ENCODE measurements around the gene PTPN14.
A peak's percentile ranks its signal among the peaks of the same experiment; 100 is the strongest.

PTPN14 gene

DNA sequence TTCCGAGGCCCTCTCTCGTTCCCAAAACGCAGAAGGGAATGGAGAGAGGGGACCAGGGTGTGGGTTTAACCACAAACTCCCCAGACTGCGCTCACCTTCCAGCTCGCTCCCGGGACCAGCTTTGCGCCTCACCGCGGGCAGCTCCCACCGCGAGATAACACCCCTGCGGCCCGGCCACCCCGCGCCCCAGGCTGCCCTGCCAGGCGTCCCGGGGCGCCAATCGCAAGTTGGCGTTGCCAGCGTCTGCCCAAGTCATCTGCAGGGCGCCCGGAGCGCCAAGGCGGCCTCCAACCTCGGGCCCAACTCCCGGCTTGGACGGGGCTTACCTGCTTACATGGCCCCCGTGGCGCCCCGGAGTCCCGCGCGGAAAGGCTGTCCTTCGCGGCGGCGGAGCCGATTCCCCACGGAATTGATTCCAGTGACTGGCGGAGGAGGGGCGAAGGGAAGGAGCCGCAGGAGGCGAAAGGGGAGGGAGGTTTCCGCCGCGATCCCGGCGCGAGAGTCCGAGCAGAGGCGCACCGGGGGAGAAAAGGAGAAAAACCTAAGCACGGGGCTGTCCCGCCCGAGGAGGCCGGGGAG is 456 bp downstream of the PTPN14 start:
- no peaks in the 10 kb centered on the region for H3K9me3 Mint-ChIP-seq
- peaks cover 83% of the 10 kb centered on the region for H3K4me1 Mint-ChIP-seq
- H3K4me3 Mint-ChIP-seq: peak overlapping the region; percentile 97
- H3K27me3 Mint-ChIP-seq (ENCODE audit: low read depth, poor library complexity): no peaks in the 10 kb centered on the region
- peak; percentile 74 for DNase-seq
- H3K27ac Mint-ChIP-seq: peak overlapping the region; percentile 99
- TF ChIP-seq, protein P1, sequence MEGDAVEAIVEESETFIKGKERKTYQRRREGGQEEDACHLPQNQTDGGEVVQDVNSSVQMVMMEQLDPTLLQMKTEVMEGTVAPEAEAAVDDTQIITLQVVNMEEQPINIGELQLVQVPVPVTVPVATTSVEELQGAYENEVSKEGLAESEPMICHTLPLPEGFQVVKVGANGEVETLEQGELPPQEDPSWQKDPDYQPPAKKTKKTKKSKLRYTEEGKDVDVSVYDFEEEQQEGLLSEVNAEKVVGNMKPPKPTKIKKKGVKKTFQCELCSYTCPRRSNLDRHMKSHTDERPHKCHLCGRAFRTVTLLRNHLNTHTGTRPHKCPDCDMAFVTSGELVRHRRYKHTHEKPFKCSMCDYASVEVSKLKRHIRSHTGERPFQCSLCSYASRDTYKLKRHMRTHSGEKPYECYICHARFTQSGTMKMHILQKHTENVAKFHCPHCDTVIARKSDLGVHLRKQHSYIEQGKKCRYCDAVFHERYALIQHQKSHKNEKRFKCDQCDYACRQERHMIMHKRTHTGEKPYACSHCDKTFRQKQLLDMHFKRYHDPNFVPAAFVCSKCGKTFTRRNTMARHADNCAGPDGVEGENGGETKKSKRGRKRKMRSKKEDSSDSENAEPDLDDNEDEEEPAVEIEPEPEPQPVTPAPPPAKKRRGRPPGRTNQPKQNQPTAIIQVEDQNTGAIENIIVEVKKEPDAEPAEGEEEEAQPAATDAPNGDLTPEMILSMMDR (IDR thresholded peaks at IDR 0.05): no peak
- H3K36me3 Mint-ChIP-seq (ENCODE audit: low read depth): no peaks in the 10 kb centered on the region

DNA sequence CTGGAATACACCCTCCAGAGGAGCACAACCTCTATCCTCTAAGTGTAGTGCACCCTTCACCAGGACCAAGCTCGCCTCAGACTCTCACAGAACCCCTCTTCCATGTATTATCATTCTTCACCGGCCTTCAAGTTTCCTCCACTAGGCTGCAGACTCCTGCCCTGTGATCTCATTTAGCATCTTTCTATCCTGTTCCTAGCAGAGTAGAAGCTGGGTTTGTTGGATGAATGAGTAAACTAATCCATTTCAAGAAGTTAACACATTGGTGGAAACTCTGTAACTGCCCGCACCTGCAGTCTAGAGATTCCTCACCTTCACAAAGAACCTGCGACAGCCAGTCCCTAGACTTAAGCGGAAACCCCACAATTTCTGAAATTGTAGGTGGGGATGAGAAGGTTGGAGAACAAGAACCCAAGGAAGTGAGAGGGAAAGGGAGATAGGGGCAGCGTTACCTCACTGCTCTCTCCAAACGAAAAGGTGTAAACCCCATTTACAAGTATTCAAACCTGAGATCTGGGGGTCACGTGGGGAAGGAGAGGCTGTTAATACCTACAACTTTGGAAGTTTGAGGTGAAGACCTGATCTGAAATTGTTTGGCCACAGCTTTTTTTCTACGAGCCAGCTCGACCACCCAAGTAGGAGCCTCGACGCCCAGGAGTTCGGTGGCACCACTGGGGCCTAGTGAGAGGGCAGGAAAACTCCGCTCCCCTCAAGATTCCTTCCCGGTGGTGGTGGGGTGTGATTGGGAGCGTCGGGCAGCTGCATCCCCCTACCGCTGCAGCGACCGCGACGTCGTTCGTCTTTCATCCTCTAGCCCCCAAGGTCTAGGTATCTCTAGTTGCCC is 1.2 kb downstream of the PTPN14 start:
- no peaks in the 10 kb centered on the region for H3K9me3 Mint-ChIP-seq
- peaks cover 5% of the 10 kb centered on the region for H3K36me3 Mint-ChIP-seq (ENCODE audit: low read depth)
- peaks cover 83% of the 10 kb centered on the region for H3K4me1 Mint-ChIP-seq
- no peaks in the 10 kb centered on the region for H3K27me3 Mint-ChIP-seq (ENCODE audit: low read depth, poor library complexity)
- H3K4me3 Mint-ChIP-seq: peak overlapping the region; percentile 97
- peak; percentile 36 for DNase-seq
- H3K27ac Mint-ChIP-seq: peak overlapping the region; percentile 92
- TF ChIP-seq, protein P1 (IDR thresholded peaks at IDR 0.05): no peak

DNA sequence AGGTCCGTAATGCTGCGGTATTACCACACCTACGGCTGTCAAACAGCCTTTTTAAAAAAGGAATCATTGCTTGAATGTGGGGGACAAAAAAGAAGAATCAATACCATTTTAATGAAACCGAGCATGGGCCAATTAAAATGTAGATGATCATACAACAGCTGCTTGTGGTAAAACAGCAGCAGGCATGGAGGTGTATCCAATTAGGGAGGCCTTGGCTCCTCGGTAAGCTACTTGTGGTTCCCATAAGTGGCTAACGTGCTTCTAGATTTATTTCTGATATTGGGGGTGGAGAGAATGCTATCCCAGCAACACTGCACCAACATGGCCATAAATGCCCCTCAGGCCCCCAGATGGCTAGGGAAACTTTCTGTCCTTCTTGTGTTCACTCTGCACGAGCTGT is 1.8 kb downstream of the PTPN14 start:
- Mint-ChIP-seq H3K36me3 (ENCODE audit: low read depth) (peaks cover 11% of the 10 kb centered on the region), H3K27me3 (ENCODE audit: low read depth, poor library complexity) (no peaks in the 10 kb centered on the region), H3K4me3 (peak overlapping the region; percentile 97), H3K27ac (peak overlapping the region; percentile 92), H3K4me1 (peaks cover 85% of the 10 kb centered on the region), H3K9me3 (no peaks in the 10 kb centered on the region)
- TF ChIP-seq, protein P1 (IDR thresholded peaks at IDR 0.05): no peak
- DNase-seq: no peak

DNA sequence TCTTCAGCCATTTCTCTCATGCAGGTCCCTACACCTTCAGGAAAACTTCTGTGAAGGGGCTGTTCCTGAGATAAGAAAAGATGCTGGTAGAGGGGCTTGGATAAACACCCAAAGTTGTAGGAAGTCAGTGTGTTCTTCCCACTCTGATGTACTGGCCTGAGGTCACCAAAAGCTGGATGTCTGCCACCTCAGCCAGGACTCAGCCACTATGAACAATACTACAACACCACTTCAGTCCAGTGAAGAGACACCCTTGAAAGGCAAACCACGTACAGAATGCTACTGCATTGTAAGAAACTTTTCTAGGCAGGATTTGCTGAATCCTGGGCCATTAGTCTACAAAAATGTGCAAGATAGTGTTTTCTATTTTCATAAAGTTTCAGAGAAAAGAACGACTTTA is 2.4 kb downstream of the PTPN14 start:
- Mint-ChIP-seq H3K4me1 (peaks cover 86% of the 10 kb centered on the region), H3K27ac (peak overlapping the region; percentile 57), H3K4me3 (peak overlapping the region; percentile 97), H3K27me3 (ENCODE audit: low read depth, poor library complexity) (no peaks in the 10 kb centered on the region), H3K9me3 (no peaks in the 10 kb centered on the region), H3K36me3 (ENCODE audit: low read depth) (peaks cover 11% of the 10 kb centered on the region)
- DNase-seq: no peak
- TF ChIP-seq, protein P1 (IDR thresholded peaks at IDR 0.05): no peak

DNA sequence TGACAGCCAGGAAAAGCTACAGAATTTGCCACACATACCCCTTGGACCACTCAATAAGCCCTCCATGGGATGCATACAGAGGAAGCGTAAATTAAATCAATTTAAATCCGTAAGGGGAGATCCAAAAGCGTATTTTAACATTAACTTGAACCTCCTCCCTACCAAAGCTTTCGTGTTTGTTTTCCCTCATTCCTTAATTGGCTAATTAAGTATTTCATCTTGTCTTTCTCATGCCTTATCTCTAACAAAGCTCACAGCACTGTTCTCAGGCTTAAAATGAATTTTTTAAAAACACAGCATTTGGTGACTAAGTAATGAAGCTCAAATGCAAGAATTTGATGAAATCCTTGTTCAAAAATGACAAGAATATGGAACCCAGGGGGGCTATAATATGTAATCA is 3.1 kb downstream of the PTPN14 start:
- Mint-ChIP-seq H3K36me3 (ENCODE audit: low read depth) (peaks cover 11% of the 10 kb centered on the region), H3K4me1 (peaks cover 86% of the 10 kb centered on the region), H3K4me3 (peak overlapping the region; percentile 97), H3K27ac (no peak overlapping the region), H3K27me3 (ENCODE audit: low read depth, poor library complexity) (no peaks in the 10 kb centered on the region), H3K9me3 (no peaks in the 10 kb centered on the region)
- no peak for DNase-seq
- TF ChIP-seq, protein P1 (IDR thresholded peaks at IDR 0.05): no peak

Data from nephron progenitor cell (in vitro differentiated cells).